K562 (cell line): ENCODE measurements around the gene ACTN3. TPM values are rescaled to one million over a fixed set of nuclear protein-coding genes. Genes with fewer than 3 reads are reported as not detected.

Source experiments
- ATAC-seq: fragments of 200-7000 bp; cut with Tn5 transposase; 3 replicates; pipeline ENCODE4 v1.9.1; 2020; ENCODE audit warnings: moderate library complexity
- BruUV-seq: library from RNA; stranded (reverse); fragments of 400-500 nt; replicated peaks from 2 replicates; lab custom pipeline; 2021; lab: Mats Ljungman, UMichigan
- CTCF ChIA-PET: fragments of 300-600 bp; formaldehyde crosslinking; extraction: SDS; loops from one replicate; lab custom pipeline; 2021; ENCODE audit warnings: low intra/inter-chr PET ratio; lab: Yijun Ruan, JAX
- POLR2A ChIA-PET: fragments of 300-600, 350-650 bp; sonication (Branson Sonifier 250); formaldehyde crosslinking; extraction: SDS; loops from one replicate; lab custom pipeline; 2021; ENCODE audit warnings: antibody characterized with exemption, inconsistent platforms; lab: Yijun Ruan, JAX
- DNase-seq, 4 experiments: peaks; one replicate each; pipeline versions ENCODE4 v3.0.0 to v3.0.0-alpha.2; 2011 to 2018; ENCODE audit warnings: low spot score in 3 of 4, mixed read lengths in 3 of 4; ENCODE audit errors: extremely low read depth in 1 of 4
- FAIRE-seq: peaks from 2 replicates; lab custom pipeline; 2011; peaks lifted over from hg19 to GRCh38; lab: Jason Lieb, UNC
- H2AFZ ChIP-seq: 2 replicates; pipeline ENCODE4 v1.6.0; 2011; ENCODE audit warnings: low read depth, low read length, control low read depth, inconsistent platforms
- H3K27ac ChIP-seq: fragments of 200-600 bp; 3 replicates; pipeline ENCODE4 v1.8.0; 2011; ENCODE audit warnings: low read depth, mild to moderate bottlenecking, control low read depth, inconsistent platforms, low read length, moderate library complexity, mixed read lengths; ENCODE audit errors: extremely low read depth
- H3K27me3 ChIP-seq, 2 experiments: fragments of 300-600 bp in 1 of 2; 2 replicates in 1 of 2; 3 replicates in 1 of 2; pipeline versions ENCODE4 v1.6.0 to v1.8.0; 2011; ENCODE audit warnings: inconsistent platforms in 2 of 2, low read length in 2 of 2, mild to moderate bottlenecking in 1 of 2, mixed read lengths in 1 of 2, moderate library complexity in 1 of 2; ENCODE audit not compliant: control insufficient read depth in 2 of 2, insufficient read depth in 2 of 2
- H3K36me3 ChIP-seq: fragments of 300-600 bp; 3 replicates; pipeline ENCODE4 v1.8.0; 2011; ENCODE audit warnings: mild to moderate bottlenecking, low read length, inconsistent platforms; ENCODE audit not compliant: control insufficient read depth, insufficient read depth
- H3K4me1 ChIP-seq, 2 experiments: fragments of 200-600 bp in 1 of 2; replicated peaks in 1 of 2; 2 replicates in 1 of 2; 3 replicates in 1 of 2; pipeline versions ENCODE4 v1.5.1 to v1.8.0; 2011; ENCODE audit warnings: inconsistent platforms in 2 of 2, low read length in 2 of 2, mild to moderate bottlenecking in 1 of 2, mixed read lengths in 1 of 2, moderate library complexity in 1 of 2; ENCODE audit not compliant: control insufficient read depth in 2 of 2, insufficient read depth in 2 of 2
- H3K4me2 ChIP-seq: 2 replicates; pipeline ENCODE4 v1.6.1; 2011; ENCODE audit warnings: low read length, control low read depth, inconsistent platforms, mixed read lengths; ENCODE audit not compliant: insufficient read depth
- H3K4me3 ChIP-seq: fragments of 200-600 bp; sonication (generic), shearing (Covaris generic); 2 replicates; pipeline ENCODE4 v1.5.1; 2016; ENCODE audit warnings: control low read depth, inconsistent platforms
- H3K79me2 ChIP-seq: fragments of 200-600 bp; 3 replicates; pipeline ENCODE4 v1.8.0; 2011; ENCODE audit warnings: low read length, inconsistent platforms; ENCODE audit not compliant: control insufficient read depth, insufficient read depth
- H3K9ac ChIP-seq, 2 experiments: 2 replicates each; pipeline versions ENCODE4 v1.6.0 to v1.6.1; 2011; ENCODE audit warnings: low read depth in 2 of 2, low read length in 2 of 2, control low read depth in 1 of 2, inconsistent platforms in 1 of 2, mild to moderate bottlenecking in 1 of 2, mixed read lengths in 1 of 2; ENCODE audit not compliant: insufficient read depth in 1 of 2
- H3K9me1 ChIP-seq: one replicate; pipeline ENCODE4 v1.6.0; 2011; ENCODE audit warnings: inconsistent platforms, mild to moderate bottlenecking, low read length, moderate library complexity; ENCODE audit not compliant: control insufficient read depth, insufficient read depth
- H3K9me3 ChIP-seq: replicated peaks from 2 replicates; pipeline ENCODE4 v1.5.1; 2011; ENCODE audit warnings: low read depth, low read length, inconsistent platforms; ENCODE audit not compliant: control insufficient read depth, insufficient read depth
- H4K20me1 ChIP-seq: replicated peaks from 2 replicates; pipeline ENCODE4 v1.6.1; 2011; ENCODE audit warnings: low read length, inconsistent platforms, mixed read lengths; ENCODE audit not compliant: control insufficient read depth, insufficient read depth
- L3MBTL2 ChIP-seq: fragments of 450-650 bp; IDR thresholded peaks from 2 replicates; pipeline ENCODE4 v1.6.1; 2016; ENCODE audit warnings: mild to moderate bottlenecking, moderate library complexity
- OTX1 ChIP-seq: fragments of 450-650 bp; formaldehyde crosslinking; IDR thresholded peaks from 2 replicates; pipeline ENCODE4 v1.4.0; 2022; ENCODE audit warnings: mild to moderate bottlenecking
- POLR2AphosphoS2 ChIP-seq: IDR thresholded peaks from 2 replicates; pipeline ENCODE4 v1.6.1; 2012; ENCODE audit warnings: low read length, improper control_type of control experiment
- WGBS: fragments of 100-300 bp; shearing (Covaris generic); methylation state at CpG from one replicate; pipeline ENCODE4 v1.1.6; 2016; ENCODE audit warnings: low coverage, mixed read lengths; ENCODE audit not compliant: insufficient coverage; ENCODE audit errors: missing lambda C conversion rate; 5-methylcytosine and 5-hydroxymethylcytosine counted together
- in situ Hi-C: fragments of 300-500 bp; cut with MboI; formaldehyde crosslinking; loops from 4 replicates; pipeline ENCODE4 v1.15.0; 2018; ENCODE audit warnings: inconsistent platforms, mixed read lengths
- intact Hi-C: fragments of 100-400 bp; cut with micrococcal nuclease; formaldehyde crosslinking; loops from 2 replicates; pipeline ENCODE4 v1.14.2; 2022
- polyA plus RNA-seq, 8 experiments: library from polyadenylated mRNA; depleted of rRNA in 4 of 8; stranded (reverse) in 5 of 8; unstranded in 3 of 8; fragments of >200 nt; fragmentation: Nextera tagmentation in 2 of 8; fragmentation: Illumina TruSeq in 1 of 8; extraction: Ambion mirVana in 2 of 8; extraction: Trizol in 1 of 8; gene quantifications; 2 replicates each; pipeline versions ENCODE4 v1.2.1 to v1.2.3, GENCODE V29; 2011 to 2014; ENCODE audit warnings: inconsistent platforms in 1 of 8, missing spikeins in 1 of 8
- total RNA-seq, 7 experiments: library from RNA; depleted of rRNA in 6 of 7; stranded (reverse); fragments of >200 nt in 6 of 7; fragmentation: Illumina TruSeq in 2 of 7; extraction: Trizol in 2 of 7; gene quantifications; 2 replicates each; pipeline versions ENCODE4 v1.2.1 to v1.2.3, GENCODE V29; 2011 to 2021; ENCODE audit warnings: low replicate concordance in 1 of 7
- TF ChIP-seq, protein P1 (sequence below): IDR thresholded peaks from 2 replicates; pipeline ENCODE4 v1.6.1; 2012; ENCODE audit warnings: low read depth, low read length, improper control_type of control experiment, borderline replicate concordance
- TF ChIP-seq, protein P2 (sequence below): fragments of 450-650 bp; IDR thresholded peaks from 2 replicates; pipeline ENCODE4 v1.6.1; 2016; ENCODE audit warnings: low read depth

Gene ACTN3
- total and polyA plus RNA-seq, 9 of the 15 experiments (the other 6 are each of a cell fraction or from before 2014, with no cell fraction given) = not detected

DNA sequence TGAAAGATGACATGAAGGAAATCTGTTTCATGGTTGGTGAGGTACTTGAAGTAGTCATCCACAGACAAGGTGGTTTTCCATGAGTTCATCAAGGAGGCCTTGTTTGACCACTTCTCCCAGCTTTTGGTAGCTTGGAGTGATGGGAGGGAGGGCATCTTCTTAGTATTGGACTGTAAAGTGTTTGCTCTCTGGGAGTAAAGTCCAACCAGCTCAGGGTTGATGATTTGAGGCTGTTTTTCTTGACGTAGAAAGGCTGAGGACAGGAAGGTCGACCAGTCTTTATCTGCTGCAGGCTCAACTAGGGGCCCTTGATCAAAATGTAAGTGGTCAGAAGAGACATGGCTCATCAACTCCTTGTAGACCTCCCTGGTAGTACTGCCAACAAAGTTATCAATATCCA lies 44.5 kb downstream of the ACTN3 start:
- H3K4me3 ChIP-seq = no peak overlapping the region
- in situ Hi-C loops = no loop called here

More for the DNA sequence above, 44.5 kb downstream of the ACTN3 start:
- H4K20me1 ChIP-seq = no peaks in the 10 kb centered on the region
- no peak for TF ChIP-seq POLR2AphosphoS2
- TF ChIP-seq, protein P1, sequence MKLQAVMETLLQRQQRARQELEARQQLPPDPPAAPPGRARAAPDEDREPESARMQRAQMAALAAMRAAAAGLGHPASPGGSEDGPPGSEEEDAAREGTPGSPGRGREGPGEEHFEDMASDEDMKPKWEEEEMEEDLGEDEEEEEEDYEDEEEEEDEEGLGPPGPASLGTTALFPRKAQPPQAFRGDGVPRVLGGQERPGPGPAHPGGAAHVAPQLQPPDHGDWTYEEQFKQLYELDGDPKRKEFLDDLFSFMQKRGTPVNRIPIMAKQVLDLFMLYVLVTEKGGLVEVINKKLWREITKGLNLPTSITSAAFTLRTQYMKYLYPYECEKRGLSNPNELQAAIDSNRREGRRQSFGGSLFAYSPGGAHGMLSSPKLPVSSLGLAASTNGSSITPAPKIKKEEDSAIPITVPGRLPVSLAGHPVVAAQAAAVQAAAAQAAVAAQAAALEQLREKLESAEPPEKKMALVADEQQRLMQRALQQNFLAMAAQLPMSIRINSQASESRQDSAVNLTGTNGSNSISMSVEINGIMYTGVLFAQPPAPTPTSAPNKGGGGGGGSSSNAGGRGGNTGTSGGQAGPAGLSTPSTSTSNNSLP = no peak
- no peak for TF ChIP-seq OTX1 (CRISPR knock-in tag)
- TF ChIP-seq, protein P2, sequence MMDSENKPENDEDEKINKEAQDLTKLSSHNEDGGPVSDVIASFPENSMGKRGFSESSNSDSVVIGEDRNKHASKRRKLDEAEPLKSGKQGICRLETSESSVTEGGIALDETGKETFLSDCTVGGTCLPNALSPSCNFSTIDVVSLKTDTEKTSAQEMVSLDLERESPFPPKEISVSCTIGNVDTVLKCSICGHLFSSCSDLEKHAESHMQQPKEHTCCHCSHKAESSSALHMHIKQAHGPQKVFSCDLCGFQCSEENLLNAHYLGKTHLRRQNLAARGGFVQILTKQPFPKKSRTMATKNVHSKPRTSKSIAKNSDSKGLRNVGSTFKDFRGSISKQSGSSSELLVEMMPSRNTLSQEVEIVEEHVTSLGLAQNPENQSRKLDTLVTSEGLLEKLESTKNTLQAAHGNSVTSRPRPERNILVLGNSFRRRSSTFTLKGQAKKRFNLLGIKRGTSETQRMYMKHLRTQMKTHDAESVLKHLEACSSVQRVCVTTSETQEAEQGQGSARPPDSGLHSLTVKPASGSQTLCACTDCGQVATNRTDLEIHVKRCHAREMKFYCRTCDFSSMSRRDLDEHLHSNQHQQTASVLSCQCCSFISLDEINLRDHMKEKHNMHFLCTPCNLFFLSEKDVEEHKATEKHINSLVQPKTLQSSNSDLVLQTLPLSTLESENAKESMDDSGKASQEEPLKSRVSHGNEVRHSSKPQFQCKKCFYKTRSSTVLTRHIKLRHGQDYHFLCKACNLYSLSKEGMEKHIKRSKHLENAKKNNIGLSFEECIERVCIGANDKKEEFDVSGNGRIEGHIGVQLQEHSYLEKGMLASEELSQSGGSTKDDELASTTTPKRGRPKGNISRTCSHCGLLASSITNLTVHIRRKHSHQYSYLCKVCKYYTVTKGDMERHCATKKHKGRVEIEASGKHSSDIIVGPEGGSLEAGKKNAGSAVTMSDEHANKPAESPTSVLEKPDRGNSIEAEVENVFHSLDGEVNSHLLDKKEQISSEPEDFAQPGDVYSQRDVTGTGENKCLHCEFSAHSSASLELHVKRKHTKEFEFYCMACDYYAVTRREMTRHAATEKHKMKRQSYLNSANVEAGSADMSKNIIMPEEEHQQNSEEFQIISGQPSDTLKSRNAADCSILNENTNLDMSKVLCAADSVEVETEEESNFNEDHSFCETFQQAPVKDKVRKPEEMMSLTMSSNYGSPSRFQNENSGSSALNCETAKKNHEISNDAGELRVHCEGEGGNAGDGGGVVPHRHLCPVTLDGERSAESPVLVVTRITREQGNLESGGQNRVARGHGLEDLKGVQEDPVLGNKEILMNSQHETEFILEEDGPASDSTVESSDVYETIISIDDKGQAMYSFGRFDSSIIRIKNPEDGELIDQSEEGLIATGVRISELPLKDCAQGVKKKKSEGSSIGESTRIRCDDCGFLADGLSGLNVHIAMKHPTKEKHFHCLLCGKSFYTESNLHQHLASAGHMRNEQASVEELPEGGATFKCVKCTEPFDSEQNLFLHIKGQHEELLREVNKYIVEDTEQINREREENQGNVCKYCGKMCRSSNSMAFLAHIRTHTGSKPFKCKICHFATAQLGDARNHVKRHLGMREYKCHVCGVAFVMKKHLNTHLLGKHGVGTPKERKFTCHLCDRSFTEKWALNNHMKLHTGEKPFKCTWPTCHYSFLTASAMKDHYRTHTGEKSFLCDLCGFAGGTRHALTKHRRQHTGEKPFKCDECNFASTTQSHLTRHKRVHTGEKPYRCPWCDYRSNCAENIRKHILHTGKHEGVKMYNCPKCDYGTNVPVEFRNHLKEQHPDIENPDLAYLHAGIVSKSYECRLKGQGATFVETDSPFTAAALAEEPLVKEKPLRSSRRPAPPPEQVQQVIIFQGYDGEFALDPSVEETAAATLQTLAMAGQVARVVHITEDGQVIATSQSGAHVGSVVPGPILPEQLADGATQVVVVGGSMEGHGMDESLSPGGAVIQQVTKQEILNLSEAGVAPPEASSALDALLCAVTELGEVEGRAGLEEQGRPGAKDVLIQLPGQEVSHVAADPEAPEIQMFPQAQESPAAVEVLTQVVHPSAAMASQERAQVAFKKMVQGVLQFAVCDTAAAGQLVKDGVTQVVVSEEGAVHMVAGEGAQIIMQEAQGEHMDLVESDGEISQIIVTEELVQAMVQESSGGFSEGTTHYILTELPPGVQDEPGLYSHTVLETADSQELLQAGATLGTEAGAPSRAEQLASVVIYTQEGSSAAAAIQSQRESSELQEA = no peak
- no peak for TF ChIP-seq L3MBTL2
- peaks cover 26% of the 10 kb centered on the region for H3K79me2 ChIP-seq
- H3K9me1 ChIP-seq = no peaks in the 10 kb centered on the region
- no peak overlapping the region for H3K27ac ChIP-seq
- no peak overlapping the region for H2AFZ ChIP-seq
- H3K9me3 ChIP-seq = no peaks in the 10 kb centered on the region
- CTCF ChIA-PET = no interaction called here
- intact Hi-C loops = loop anchor here (5.0 kb wide), 1 partner anchor 86 kb away; the partner anchor contains the start of gene RBM4B
- peaks cover 32 to 45% of the 10 kb centered on the region in 2 experiments for H3K4me1 ChIP-seq
- no peak overlapping the region for H3K4me2 ChIP-seq
- BruUV-seq = no TSS peak
- 17% methylated on average over 1 of the region's 2 CpGs for WGBS
- no peak overlapping the region for H3K9ac ChIP-seq
- FAIRE-seq (no peak), ATAC-seq (no peak), DNase-seq (no peak)
- POLR2A ChIA-PET = interaction anchor here (0.9 to 1.7 kb wide), 5 partner anchors 15 to 58 kb away, joined by 3 to 5 read pairs (median 3); no protein-coding TSS in a partner anchor
- peaks cover 4% of the 10 kb centered on the region; the same call in 1 of the 3 replicates for H3K36me3 ChIP-seq
- peaks cover 0 to 4% of the 10 kb centered on the region in 2 experiments; a peak in 1 of 5 replicates for H3K27me3 ChIP-seq
